Measurements from ENCODE around the gene C1orf115.

Gene C1orf115

DNA sequence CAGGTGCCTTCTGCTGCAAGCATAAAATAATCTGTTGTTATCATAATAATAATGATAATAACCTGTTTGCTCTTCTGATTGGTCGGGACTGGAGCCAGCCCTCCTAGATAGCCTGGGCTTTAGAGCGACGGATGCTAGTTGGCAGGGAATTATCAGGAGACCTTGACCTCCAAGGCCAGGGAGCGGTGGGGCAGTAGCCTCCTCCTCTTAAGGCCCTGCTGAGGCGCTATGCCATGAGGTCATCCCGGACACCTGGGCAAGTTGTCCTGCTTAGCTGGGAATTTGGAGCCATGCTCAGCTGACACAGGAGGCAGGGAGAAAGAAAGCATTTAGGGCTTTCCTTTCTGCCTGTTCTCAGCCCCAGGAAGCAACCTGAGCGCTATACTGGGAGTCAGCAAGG, 15.6 kb downstream of the C1orf115 start:
- no peak overlapping the region for H3K4me3 ChIP-seq (ENCODE audit: low read depth, low read length)
- in situ Hi-C loops (cut with HindIII; ENCODE audit: low sequenced_read_pairs): no loop called here
- TF ChIP-seq CTCF (IDR thresholded peaks at IDR 0.05; ENCODE audit: low read depth, low read length, missing control alignments): no peak
- DNase-seq (ENCODE audit: low read depth): no peak

DNA sequence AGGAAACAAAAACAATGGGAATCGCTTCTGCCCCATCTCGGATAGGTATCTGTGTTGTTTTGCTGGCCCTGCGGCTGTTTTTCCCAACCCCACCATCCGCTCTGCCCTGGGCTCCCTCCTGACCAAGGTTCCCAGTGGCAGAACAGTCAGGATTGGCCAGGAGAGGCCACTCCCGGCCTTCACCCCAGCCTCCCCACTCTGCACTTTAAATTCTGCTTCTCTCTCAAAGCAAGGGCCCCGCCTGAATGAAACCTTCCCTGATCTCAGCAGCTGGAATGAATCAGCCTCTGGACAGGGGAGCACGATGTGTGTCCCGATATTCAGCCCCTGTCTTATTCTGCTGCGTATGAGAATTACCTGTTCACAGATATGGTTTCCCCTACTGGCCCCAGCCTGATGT, 16.3 kb downstream of the C1orf115 start:
- in situ Hi-C loops (cut with HindIII; ENCODE audit: low sequenced_read_pairs): no loop called here
- DNase-seq (ENCODE audit: low read depth): no peak

DNA sequence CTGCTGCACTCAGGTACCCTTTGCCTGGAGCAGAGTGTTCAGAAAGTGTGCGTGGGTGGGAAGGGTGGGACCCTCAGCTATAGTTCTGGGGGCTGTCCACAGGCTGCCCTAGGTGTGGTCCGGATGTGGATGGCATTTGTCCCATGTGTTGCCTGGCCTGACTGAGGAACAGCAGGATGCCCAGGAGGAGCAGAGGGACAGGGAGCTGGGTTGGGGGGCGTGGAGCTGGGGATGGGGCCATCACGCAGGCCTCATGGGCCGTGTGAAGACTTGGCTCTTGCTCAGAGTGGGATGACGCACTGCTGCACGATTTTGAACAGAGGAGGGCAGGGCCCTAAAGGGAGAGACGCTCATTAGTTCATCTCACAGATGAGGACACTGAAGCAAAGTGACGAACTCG, 17.0 kb downstream of the C1orf115 start:
- no peak for DNase-seq (ENCODE audit: low read depth)
- H3K4me3 ChIP-seq (ENCODE audit: low read depth, low read length): no peak overlapping the region
- no peak for TF ChIP-seq CTCF (IDR thresholded peaks at IDR 0.05; ENCODE audit: low read depth, low read length, missing control alignments)
- in situ Hi-C loops (cut with HindIII; ENCODE audit: low sequenced_read_pairs): no loop called here

More for the DNA sequence above, 16.3 kb downstream of the C1orf115 start:
- TF ChIP-seq CTCF (IDR thresholded peaks at IDR 0.05; ENCODE audit: low read depth, low read length, missing control alignments): no peak
- no peak overlapping the region for H3K4me3 ChIP-seq (ENCODE audit: low read depth, low read length)

GRCh38 chr1:220708244-220708643, 18.1 kb downstream of the C1orf115 start:
- DNase-seq (ENCODE audit: low read depth): no peak
- in situ Hi-C loops (cut with HindIII; ENCODE audit: low sequenced_read_pairs): no loop called here
- no peak overlapping the region for H3K4me3 ChIP-seq (ENCODE audit: low read depth, low read length)
- no peak for TF ChIP-seq CTCF (IDR thresholded peaks at IDR 0.05; ENCODE audit: low read depth, low read length, missing control alignments)

DNA sequence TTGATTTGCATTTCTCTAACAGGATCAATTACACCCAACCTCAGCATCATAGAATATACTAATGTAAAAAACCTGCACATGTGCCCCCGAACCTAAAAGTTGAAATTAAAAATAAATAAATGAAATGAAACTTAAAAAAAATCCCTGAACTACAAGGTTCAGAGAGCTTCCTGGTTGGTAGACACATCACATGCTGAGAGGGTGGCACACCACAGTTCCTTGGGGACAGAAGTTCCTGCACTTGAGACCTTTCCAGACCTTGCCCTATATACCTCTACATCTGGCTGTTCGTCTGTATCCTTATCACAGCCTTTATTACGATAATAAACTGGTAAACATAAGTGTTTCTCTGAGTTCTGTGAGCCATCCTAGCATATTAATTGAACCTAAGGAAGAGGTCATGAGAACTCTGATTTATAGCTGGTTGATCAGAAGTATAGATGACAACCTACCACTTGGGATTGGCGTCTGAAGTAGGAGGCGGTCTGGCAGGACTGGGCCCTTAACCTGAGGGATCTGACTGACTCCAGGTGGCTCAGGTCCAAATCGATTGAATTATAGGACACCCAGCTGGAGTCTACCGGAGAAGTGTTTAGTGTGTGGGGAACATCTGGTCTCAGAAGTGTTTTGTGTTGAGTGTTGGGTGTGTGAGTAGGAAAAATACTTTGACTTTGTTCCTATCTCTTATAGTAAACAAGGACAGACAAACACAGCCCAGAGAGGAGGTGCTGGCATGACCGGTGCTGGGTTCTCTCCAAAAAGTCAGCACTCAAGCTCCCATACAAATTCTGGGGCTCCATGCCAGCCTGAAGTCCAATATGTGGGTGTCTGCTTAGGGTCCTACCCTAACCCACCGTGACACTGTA, 19.0 kb downstream of the C1orf115 start:
- DNase-seq (ENCODE audit: low read depth): no peak
- no peak overlapping the region for H3K4me3 ChIP-seq (ENCODE audit: low read depth, low read length)
- in situ Hi-C loops (cut with HindIII; ENCODE audit: low sequenced_read_pairs): no loop called here
- no peak for TF ChIP-seq CTCF (IDR thresholded peaks at IDR 0.05; ENCODE audit: low read depth, low read length, missing control alignments)

DNA sequence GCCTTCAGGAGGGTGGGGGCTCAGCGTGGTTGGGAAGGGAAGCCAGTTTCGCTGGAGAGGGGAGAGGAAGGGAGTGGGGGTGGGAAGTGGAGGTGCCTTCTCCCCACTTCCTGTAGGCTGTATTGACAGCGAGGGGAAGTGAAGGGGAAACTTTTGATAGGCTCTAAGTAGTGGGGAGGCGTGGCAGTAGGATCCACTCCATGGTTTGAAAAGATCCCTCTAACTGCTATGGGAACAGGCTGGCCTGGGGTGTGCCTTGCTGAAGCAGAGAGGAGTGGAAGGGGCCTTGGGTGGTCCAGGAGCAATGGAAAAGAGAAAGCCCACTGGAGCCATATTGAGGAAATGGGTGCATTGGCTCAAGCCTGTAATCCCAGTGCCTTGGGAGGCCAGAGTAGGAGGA, 20.2 kb downstream of the C1orf115 start:
- no peak for TF ChIP-seq CTCF (IDR thresholded peaks at IDR 0.05; ENCODE audit: low read depth, low read length, missing control alignments)
- in situ Hi-C loops (cut with HindIII; ENCODE audit: low sequenced_read_pairs): no loop called here
- no peak overlapping the region for H3K4me3 ChIP-seq (ENCODE audit: low read depth, low read length)
- DNase-seq (ENCODE audit: low read depth): no peak
